Endometrial microvascular endothelial cells (primary cell): ENCODE measurements around the gene DUSP28. TPM values are rescaled to one million over a fixed set of nuclear protein-coding genes. Genes with fewer than 3 reads are reported as not detected.
"Not testable (repeated sequence)": the region's sequence is repeated elsewhere in the genome, so short reads cannot be mapped to it uniquely, and the experiment has no call there.

Experiments
- in situ Hi-C: cut with HindIII; loops from 2 replicates; pipeline ENCODE4 v1.10.0; 2017; ENCODE audit warnings: low sequenced_read_pairs, low pct_unique_long_range_greater_than_20kb; ENCODE audit errors: inconsistent ontology term
- total RNA-seq: library from RNA; depleted of rRNA; stranded (reverse); fragments of >200 nt; gene quantifications from one replicate; pipeline ENCODE4 v1.2.3, GENCODE V29; 2015; ENCODE audit errors: inconsistent ontology term

Gene DUSP28
- total RNA-seq, 1 donor from 2014 or later, result 2.8 TPM

GRCh38 chr2:240525802-240526201 lies 34.4 kb upstream of the DUSP28 start:
- in situ Hi-C loops, result no loop called here

DNA sequence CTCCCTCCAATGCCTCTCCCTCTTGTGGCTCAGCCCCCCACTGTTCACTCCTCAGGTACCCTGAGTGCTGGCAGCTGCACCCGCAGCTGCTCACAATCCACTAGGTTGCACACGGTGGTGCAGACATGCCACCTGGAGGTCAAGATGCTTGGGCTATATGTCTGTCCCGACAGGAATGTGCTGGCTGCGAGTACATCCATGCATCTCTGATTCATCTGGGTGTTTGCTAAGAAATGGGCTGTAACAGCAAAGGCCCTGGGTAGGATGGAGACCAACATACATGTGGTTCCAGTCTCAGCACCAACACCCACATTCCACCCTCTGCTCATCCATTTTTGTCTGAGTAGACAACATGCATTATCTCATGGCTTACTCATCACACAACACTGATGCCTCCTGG lies 33.6 kb upstream of the DUSP28 start:
- in situ Hi-C loops, result no loop called here

- in situ Hi-C loops, result no loop called here
These were observed 32.9 kb upstream of the DUSP28 start for GRCh38 chr2:240527153-240527750.

GRCh38 chr2:240528406-240529040 lies 31.6 kb upstream of the DUSP28 start:
- in situ Hi-C loops, result no loop called here

GRCh38 chr2:240529344-240529999 lies 30.7 kb upstream of the DUSP28 start:
- in situ Hi-C loops, result no loop called here

DNA sequence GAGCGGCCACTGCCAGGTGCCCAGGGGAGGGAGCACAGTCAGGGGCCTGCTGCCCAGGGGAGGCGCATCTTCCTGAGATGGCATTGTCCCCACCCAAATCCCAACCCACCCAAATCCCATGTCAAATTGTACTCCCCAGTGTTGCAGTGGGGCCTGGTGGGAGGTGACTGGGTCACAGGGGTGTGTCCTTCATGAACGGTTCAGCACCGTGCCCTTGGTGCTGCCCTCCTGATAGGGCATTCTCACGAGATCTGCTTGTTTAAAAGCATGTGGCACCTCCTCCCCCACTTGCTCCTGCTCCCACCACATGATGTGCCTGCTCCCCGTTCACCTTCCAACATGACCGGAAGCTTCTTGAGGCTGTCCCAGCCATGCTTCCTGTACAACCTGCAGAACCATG lies 30.0 kb upstream of the DUSP28 start:
- in situ Hi-C loops, result no loop called here

DNA sequence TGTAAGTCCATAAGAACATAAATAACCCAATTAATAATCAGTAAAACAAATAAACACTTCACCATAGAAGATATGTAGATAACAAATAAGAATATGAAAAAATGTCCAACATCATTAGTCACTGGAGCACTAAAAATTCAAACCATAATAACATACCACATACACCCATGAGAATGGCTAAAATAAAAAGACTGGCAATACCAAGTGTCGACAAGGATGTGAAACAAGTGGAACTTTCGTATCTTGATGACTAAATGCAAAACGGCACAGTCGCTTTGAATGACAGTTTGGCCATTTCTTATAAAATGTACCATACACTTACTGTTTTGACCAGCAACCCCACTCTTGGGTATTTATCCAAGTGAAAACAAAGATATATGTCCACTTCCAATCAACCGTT lies 29.1 kb upstream of the DUSP28 start:
- in situ Hi-C loops, result no loop called here

DNA sequence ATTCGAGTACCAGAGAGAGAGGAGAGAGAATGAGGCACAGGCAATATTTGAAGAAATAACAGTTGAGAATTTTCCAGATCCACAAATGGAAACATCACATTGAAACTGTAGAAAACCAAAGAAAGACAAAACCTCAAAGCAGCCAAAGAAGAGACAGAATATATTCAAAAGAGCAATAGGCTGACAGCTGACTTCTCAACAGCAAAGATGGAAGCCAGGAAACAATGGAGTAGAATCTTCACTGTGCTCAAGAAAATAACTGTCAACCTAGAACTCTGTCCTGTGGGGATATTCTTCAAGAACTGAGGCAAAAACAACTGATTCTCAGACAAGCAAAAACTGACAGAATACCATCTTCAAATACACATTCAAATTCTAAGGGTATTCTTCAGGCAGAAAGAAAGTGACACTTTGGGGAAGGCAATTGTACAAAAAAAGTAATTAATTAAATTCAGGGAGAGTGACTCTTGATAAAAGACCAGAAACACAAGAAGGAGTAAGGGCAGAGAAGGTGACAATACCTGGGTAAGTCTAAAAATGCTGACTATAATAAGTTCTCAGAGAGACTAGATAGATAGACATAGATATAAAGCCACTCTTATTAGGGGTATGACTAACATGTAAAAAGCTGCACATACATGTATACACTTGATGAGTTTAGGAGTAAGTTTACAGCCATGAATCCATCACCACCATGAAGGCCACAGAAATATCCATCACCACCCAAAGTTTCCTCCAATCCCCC lies 28.0 kb upstream of the DUSP28 start:
- in situ Hi-C loops, result no loop called here

- in situ Hi-C loops, result no loop called here
These were observed 22.0 kb upstream of the DUSP28 start for GRCh38 chr2:240538031-240538780.

- in situ Hi-C loops, result not testable (repeated sequence)
These were observed 21.1 kb upstream of the DUSP28 start for GRCh38 chr2:240539101-240539500.

DNA sequence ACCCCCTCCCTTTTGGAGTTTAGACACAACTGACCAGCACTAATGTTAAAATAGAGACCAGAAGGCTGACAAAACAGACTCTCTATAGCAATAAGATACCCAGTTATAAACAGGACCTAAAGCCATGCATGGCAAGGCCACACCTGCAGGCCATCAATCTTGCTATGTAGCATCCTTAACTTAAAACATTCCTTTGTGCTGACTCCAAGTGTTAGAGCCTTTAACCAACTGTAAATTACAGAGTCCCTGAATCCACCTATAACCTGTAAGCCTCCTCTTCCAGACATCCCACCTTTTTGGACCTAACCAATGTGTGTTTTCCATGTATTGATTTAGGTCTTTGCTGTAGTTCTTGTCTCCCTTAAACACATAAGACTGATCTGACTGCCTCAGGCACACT lies 20.3 kb upstream of the DUSP28 start:
- in situ Hi-C loops, result no loop called here

DNA sequence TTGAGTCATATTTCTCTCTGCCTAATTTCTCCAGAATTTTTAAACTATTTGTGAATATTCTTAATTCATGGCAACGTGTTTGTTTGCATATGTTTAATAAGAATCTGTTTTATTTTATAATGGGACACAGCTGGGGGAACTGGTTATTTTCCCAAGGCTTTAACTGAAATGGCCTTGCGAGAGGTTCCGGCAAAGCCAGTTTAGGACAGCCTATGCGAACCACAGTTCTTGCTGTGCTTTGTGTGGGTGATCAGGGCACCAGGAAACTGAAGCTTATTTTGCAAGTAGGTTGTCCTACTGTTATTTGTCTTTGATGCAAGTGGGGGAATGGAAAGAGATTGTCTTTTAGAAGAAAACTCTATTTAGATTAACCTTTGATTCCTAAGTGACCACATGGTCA lies 8.9 kb upstream of the DUSP28 start:
- in situ Hi-C loops, result no loop called here

- in situ Hi-C loops, result no loop called here
These were observed 8.3 kb upstream of the DUSP28 start for GRCh38 chr2:240551811-240552210.

GRCh38 chr2:240553956-240554480 lies 6.1 kb upstream of the DUSP28 start:
- in situ Hi-C loops, result no loop called here

GRCh38 chr2:240554767-240555493 lies 5.2 kb upstream of the DUSP28 start:
- in situ Hi-C loops, result no loop called here

DNA sequence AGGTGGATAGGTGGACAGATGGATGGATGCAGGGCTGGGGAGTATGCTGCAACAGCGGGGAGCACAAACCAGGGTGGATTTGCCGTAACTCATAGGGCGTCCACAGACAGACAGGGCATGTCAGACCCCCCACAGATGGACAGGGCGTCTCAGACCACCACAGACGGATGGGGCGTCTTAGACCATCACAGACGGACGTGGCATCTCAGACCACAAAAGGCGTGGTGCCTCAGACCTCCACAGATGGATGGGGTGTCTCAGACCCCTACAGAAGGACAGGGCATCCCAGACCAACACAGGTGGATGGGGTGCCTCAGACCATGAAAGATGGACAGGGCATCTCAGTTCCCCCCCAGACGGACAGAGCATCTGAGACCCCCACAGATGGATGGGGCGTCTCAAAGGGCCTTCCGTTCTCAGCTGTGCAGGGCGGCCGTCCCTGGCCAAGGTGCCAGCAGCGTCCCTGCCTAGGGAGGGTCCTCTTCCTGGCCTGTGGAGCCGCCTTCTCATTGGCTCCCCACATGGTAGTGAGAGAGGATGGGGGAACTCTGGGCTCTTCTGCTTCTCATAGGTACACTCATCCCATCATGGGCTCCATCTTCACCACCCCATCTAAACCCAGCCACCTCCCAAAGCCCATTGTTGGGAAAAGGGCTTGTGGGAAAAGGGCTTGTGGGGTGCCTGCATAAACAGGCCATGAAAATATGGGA lies 4.5 kb upstream of the DUSP28 start:
- in situ Hi-C loops, result no loop called here

- in situ Hi-C loops, result no loop called here
These were observed 3.5 kb upstream of the DUSP28 start for GRCh38 chr2:240556553-240557100.
